ENCODE results near the gene NPTN.

Gene NPTN

DNA sequence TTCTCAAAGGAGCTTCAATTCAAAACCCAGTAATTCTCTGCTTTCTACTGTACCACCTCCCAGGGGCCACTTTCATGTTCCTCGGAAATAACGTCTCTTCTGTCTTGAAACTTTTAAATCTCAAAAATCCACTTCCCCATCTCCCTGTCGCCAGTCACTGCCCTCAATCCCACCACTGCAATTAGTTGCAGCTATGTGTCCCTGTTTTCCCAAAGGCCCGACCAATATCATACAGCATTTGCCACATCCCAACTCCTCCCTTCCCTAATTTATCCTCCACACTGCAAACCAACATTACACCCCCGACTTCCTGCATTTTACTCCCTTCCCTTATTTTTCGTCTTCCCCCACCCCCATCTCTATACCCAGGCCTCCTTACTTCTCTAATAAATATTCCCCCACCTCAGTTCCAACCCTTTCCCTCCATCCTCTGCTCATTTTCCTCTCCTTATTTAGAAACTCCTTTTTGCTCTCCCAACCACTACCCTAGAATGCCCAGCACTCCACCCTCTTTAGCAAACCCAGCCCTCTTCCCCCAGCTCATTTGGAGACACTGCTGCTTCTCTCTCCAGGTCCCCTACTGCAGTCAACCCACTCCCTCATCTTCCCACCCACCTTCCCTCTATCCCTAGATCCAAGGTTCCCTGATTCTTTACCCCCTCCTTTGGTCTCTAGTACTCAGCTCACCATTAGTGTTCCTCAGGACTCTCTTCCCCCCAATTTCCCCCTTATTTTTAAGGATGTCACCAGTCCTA, 1.1 kb downstream of the NPTN start:
- peak overlapping the region; percentile 79 for H3K4me3 ChIP-seq (ENCODE audit: low read depth, low read length)
- no peak for TF ChIP-seq POLR2A (IDR thresholded peaks at IDR 0.05; ENCODE audit: extremely low read depth, insufficient read length)
- no peak for TF ChIP-seq MYC (IDR thresholded peaks at IDR 0.05; ENCODE audit: low read depth, low read length)
- TF ChIP-seq, protein P1, sequence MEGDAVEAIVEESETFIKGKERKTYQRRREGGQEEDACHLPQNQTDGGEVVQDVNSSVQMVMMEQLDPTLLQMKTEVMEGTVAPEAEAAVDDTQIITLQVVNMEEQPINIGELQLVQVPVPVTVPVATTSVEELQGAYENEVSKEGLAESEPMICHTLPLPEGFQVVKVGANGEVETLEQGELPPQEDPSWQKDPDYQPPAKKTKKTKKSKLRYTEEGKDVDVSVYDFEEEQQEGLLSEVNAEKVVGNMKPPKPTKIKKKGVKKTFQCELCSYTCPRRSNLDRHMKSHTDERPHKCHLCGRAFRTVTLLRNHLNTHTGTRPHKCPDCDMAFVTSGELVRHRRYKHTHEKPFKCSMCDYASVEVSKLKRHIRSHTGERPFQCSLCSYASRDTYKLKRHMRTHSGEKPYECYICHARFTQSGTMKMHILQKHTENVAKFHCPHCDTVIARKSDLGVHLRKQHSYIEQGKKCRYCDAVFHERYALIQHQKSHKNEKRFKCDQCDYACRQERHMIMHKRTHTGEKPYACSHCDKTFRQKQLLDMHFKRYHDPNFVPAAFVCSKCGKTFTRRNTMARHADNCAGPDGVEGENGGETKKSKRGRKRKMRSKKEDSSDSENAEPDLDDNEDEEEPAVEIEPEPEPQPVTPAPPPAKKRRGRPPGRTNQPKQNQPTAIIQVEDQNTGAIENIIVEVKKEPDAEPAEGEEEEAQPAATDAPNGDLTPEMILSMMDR (IDR thresholded peaks at IDR 0.05; ENCODE audit: low read depth, low read length): no peak
- TF ChIP-seq, protein P2, sequence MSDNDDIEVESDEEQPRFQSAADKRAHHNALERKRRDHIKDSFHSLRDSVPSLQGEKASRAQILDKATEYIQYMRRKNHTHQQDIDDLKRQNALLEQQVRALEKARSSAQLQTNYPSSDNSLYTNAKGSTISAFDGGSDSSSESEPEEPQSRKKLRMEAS (IDR thresholded peaks at IDR 0.05; ENCODE audit: low read depth, low read length): no peak
- DNase-seq (ENCODE audit: low read depth): peak; percentile 44

DNA sequence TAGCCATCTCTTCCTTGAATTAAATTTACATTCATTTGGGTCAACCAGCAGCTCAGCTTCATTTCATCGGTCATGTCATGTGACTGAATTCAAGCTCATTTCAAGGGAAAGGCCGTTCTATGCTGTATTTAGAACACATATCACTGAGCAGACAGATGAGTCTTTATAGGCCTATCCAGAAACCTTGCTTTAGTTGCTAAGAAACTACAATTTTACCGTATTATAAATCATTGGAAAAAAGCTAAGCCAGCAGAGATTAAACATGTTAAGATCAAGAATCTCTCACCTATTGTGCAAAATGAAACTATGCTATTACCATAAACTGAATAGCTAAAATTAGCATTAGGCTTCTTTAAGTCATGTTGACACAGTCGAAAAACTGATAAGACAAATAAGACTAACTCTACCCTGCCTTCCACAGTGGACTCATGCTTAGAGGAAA, 2.2 kb downstream of the NPTN start:
- peak overlapping the region; percentile 79 for H3K4me3 ChIP-seq (ENCODE audit: low read depth, low read length)
- no peak for TF ChIP-seq MYC (IDR thresholded peaks at IDR 0.05; ENCODE audit: low read depth, low read length)
- TF ChIP-seq POLR2A (IDR thresholded peaks at IDR 0.05; ENCODE audit: extremely low read depth, insufficient read length): no peak
- TF ChIP-seq, protein P1 (IDR thresholded peaks at IDR 0.05; ENCODE audit: low read depth, low read length): no peak
- TF ChIP-seq, protein P2 (IDR thresholded peaks at IDR 0.05; ENCODE audit: low read depth, low read length): no peak
- no peak for DNase-seq (ENCODE audit: low read depth)

DNA sequence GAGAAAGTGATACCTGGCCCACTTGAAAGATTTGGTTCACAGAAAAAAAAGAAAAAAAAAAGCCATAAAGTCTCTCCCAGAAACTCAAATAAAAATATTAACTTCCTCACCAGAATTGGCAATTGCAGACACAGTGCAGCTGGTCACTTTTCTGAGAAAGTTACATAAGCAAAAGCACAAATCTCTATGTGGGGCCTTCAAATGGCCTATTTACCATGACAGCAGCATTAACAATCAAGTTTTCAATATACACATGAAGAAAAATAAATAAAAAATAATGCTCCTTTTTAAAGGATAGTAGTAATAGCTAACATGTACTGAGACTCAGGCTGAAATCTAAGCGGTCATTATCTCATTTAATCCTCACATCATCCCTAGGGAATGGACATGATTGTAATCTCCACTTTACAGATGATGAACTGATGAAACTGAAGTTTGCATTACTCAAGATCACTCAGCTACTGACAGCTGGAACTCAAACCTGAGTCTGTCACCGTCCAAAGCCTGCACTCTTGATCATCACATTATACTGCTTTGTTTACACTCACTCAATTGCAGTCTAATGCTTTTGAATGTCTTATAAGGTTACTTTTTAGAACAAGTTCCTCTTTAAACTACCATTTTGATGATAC, 3.3 kb downstream of the NPTN start:
- H3K4me3 ChIP-seq (ENCODE audit: low read depth, low read length): no peak overlapping the region
- TF ChIP-seq, protein P2 (IDR thresholded peaks at IDR 0.05; ENCODE audit: low read depth, low read length): no peak
- TF ChIP-seq, protein P1 (IDR thresholded peaks at IDR 0.05; ENCODE audit: low read depth, low read length): no peak
- peak; percentile 31 for DNase-seq (ENCODE audit: low read depth)

DNA sequence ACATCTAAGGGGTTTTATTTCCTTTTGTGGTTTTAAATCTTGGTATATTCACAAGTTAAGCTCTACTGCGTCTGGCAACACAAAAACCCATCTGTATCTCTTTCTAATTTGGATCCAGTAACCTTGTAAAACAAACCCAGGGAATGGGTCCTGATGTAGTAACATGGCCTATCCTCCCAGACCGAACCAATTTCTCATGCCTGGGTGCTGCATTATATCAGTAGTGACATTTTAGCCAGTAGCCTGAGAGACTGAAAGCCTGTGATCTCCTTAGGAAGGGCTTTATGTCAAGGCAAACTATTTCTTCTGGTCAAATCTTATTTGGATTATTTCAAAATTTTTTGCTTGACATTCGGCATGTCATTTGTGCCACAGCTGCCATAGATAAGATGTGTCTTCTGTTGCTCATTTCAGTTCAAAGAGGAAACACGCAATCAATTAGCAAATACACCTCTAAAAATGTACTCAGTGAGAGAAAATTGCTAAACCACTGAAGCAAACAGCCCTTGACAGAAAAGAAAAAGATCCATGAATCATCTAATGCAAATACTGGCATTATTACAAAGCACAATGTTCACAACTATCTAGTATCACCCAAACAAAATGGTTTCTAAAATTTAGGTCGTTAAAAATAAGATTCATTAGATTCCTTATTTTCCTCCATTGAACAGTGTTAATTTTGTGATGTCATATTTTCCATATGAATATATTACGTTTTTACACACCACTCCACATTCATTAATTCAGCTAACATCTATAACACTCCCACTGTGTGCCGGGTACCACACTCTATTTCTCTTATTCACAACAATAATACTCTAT, 4.0 kb downstream of the NPTN start:
- no peak overlapping the region for H3K4me3 ChIP-seq (ENCODE audit: low read depth, low read length)
- TF ChIP-seq, protein P2 (IDR thresholded peaks at IDR 0.05; ENCODE audit: low read depth, low read length): no peak
- TF ChIP-seq, protein P1 (IDR thresholded peaks at IDR 0.05; ENCODE audit: low read depth, low read length): no peak
- no peak for TF ChIP-seq POLR2A (IDR thresholded peaks at IDR 0.05; ENCODE audit: extremely low read depth, insufficient read length)
- TF ChIP-seq MYC (IDR thresholded peaks at IDR 0.05; ENCODE audit: low read depth, low read length): no peak
- DNase-seq (ENCODE audit: low read depth): peak; percentile 61

DNA sequence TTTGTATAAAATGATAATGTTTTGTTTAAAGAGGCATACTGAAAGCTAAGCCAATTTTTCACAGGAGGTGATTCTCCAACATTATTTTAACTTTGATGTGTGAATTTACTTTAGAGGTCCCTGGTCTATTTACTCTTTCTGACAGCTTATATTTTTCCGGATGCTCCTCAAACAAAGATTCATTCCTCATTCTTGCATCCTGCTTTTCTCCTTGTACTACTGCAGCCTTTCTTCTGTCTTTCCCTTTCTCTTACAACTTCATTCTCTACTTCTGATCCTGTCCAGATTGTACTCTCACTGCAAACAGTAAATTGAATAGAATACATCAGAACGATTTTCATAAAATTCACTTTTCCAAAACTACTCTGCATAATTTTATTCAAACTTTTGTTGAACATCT, 5.1 kb downstream of the NPTN start:
- TF ChIP-seq, protein P2 (IDR thresholded peaks at IDR 0.05; ENCODE audit: low read depth, low read length): no peak
- no peak for TF ChIP-seq POLR2A (IDR thresholded peaks at IDR 0.05; ENCODE audit: extremely low read depth, insufficient read length)
- TF ChIP-seq, protein P1 (IDR thresholded peaks at IDR 0.05; ENCODE audit: low read depth, low read length): no peak
- no peak for TF ChIP-seq MYC (IDR thresholded peaks at IDR 0.05; ENCODE audit: low read depth, low read length)
- no peak overlapping the region for H3K4me3 ChIP-seq (ENCODE audit: low read depth, low read length)
- no peak for DNase-seq (ENCODE audit: low read depth)

Measured in NB4 (cell line).